HG03521 (cell line): ENCODE measurements around the gene ABI1.

ENCODE experiments used
- ATAC-seq: cut with Tn5 transposase; IDR thresholded peaks from one replicate; pipeline ENCODE4 v1.9.1; 2021; ENCODE audit warnings: mild to moderate bottlenecking, moderate library complexity; ENCODE audit not compliant: unreplicated experiment

Gene ABI1

GRCh38 chr10:26776258-26776657 lies 84.5 kb downstream of the ABI1 start:
- no peak for ATAC-seq

- ATAC-seq: no peak
Observed at GRCh38 chr10:26773633-26774032, 87.1 kb downstream of the ABI1 start.

- ATAC-seq: no peak
Observed at GRCh38 chr10:26770069-26770468, 90.7 kb downstream of the ABI1 start.

- no peak for ATAC-seq
Observed at GRCh38 chr10:26765549-26765948, 95.2 kb downstream of the ABI1 start.

GRCh38 chr10:26759008-26759407 lies 101.8 kb downstream of the ABI1 start:
- no peak for ATAC-seq

DNA sequence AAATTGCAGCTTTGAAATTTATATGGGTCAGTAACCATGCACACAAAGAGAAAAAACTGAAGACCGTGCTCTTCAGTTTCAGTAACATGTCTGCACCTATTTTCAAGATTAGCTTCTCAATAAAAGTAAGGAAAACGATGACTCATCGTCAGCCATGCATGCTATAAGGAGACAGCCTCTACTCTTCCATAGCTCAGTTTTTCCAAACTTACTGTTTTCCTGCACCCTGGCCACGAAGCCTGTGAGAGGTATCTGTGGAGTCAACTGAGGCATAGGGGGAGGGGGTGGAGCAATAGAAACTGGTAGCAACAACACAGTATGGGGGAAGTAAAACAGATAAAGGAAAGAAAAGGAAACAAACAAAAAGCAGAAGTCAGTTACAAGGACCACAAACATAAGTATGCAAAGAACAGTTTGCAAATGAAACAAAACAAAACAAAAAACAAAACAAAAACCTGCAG lies 105.3 kb downstream of the ABI1 start:
- peak; percentile 96 for ATAC-seq

GRCh38 chr10:26746061-26746460 lies 114.7 kb downstream of the ABI1 start:
- no peak for ATAC-seq

- ATAC-seq: no peak
Observed at GRCh38 chr10:26743841-26744240, 116.9 kb downstream of the ABI1 start.

DNA sequence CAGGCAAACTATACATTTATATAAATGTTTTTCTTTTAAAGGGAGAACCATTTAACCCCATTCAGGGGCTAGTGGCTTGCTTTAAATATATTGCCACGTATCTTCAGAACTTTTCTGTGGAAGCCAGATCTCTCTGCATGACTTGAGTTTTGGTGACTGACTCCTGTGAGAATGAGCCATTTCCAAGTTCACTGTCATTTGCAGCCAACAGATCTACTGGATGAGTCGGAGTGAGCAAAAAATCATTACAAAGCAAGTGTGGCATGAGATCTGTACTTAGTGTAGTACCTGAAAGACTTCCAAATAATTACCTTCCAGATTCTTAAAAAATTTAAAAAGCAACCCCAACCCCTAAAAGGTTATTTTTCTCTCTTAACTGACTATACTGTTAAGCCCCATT lies 117.7 kb downstream of the ABI1 start:
- no peak for ATAC-seq

DNA sequence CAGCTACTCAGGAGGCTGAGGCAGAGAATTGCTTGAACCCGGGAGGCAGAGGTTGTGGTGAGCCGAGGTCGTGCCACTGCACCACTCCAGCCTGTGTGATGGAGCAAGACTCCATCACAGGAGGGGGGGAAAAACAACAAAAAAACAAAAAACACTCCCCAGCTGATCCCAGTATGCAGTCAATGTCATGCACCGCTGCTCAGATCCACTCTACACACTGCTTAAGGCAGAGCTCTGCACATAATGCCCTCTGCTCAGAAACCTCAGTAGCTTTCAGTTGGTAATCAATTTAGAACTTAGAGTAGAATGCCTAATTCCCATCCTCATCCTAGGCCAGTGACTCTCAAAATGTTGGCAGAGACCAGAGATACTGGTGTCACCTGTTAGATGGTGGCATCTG lies 119.4 kb downstream of the ABI1 start:
- ATAC-seq: no peak

- no peak for ATAC-seq
Observed at GRCh38 chr10:26739071-26739631, 121.6 kb downstream of the ABI1 start.

- no peak for ATAC-seq
Observed at GRCh38 chr10:26738301-26738911, 122.4 kb downstream of the ABI1 start.

DNA sequence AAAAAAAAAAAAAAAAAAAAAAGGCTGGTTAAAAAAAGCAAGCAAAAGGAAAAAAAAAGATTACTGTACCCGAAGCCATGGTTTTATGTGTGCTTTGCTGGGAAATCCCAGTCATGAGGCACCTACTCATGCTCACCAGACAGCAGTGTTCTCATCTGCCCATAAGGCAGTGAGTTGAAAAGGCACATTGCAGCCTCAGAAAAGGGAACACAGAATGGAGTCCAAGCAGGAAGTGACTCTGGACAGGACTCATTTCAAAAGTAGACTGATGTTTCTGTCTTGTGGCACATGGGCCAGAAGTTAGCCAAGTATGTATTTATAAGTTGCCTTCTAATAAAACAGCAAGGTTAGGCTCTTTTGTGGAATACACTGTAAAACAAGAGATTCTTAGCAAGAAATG lies 123.0 kb downstream of the ABI1 start:
- ATAC-seq: peak; percentile 74

DNA sequence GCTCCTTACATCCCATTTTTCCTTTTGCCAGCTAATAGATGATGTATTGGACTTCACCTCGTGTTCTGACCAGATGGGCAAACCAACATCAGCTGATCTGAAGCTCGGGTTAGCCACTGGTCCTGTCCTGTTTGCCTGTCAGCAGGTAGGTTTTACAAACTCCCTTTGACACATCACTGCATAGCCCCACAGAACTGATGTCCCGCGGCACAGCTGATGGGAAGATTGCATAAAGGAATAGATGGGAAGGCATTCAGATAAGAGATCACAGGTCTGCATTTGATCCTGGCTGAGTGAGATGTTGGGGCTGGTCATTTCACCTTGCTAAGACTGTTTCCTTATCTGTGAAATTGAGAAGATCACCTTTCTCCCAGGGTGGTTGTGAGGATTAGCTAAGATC lies 125.3 kb downstream of the ABI1 start:
- ATAC-seq: no peak

GRCh38 chr10:26733750-26734568 lies 126.8 kb downstream of the ABI1 start:
- ATAC-seq: no peak

- ATAC-seq: no peak
Observed at GRCh38 chr10:26730552-26730951, 130.2 kb downstream of the ABI1 start.

DNA sequence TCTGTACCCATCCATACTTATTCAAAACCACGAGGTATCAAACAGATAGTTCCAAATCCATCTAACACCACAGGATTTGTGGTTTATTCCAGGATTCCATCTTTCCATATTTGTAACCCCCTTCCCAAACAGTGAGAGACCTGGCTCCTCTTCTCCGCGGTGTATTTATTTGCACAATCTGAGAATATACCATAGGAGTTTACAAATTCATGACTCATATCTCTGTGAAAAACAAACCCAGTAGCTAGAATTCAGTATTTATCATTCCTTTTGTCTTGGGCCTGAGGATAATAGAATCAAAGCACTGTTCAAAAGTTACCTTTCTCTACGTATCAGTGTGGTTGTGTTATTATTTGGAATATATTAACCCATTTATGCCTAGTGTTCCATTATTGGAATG lies 131.4 kb downstream of the ABI1 start:
- no peak for ATAC-seq

DNA sequence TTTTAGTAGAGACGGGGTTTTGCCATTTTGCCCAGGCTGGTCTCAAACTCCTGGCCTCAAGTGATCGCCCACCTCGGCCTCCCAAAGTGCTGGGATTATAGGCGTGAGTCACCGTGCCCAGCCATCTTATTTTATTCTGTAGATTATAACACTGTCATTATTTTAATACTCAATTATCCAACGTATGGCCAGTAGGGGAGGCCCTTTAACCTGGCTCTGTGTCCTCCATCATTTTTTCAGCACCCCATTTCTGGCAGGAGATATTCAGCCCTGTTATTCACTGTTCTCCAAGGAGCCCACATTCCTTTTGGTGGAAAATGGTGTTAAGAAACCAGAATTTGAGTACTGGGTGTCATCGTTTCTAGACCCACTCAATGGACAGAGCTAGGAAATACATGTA lies 131.8 kb downstream of the ABI1 start:
- ATAC-seq: no peak

DNA sequence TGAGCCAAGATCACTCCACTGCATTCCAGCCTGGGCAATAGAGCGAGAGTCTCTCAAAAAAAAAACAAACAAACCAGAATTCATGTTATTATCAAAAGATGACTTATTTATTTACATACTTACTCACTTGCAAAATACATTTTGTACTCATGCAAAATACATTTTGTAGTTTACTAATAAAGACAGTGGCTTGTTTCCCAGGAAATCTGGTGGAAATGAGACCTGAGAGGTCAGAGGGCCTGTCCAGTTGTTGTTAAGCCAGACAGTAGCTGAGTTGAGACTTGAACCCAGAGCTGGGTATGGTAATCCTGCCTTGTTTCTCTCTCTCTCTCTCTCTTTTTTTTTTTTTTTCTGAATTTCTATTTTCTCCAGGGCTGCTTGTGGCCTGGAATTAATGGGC lies 133.8 kb downstream of the ABI1 start:
- ATAC-seq: no peak

DNA sequence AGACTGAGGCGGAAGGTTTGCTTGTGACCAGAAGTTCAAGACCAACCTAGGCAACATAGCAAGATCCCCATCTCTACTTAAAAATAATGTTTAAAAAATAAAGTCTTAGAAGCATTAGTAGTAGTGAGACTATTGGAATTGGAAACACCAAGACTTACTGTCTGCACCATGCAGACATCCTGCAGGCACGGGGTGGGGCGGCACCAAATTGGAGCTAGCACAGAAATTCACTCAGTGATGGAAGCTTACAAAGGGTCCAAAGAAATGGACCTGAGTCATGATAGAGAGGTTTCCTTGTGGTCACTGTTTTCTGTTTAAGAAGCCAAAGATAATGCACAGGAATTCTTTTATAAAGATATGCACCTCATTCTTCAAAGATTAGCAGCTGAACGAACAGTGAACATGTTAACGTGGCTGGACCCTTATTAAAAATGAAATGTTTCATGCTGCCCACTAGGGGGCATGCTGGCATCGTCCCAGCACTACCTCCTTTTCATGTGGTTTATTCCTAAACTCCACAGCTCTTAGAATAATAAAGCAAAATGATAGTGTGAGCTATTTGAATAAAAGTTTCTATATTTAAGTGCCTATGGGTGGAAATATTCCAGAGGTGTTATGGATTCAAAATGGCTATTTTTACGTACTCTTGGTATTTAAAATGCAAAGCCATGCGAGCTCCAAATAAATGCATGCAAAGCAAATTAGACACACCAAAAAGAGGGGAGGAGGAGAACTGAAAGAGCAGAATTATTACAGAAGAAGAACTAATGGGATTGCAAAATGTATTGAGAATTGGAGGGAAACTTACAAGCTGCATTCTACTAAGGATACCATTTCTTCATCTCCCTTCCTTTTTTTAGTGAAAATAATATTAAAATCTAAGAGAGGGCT lies 134.7 kb downstream of the ABI1 start:
- no peak for ATAC-seq

GRCh38 chr10:26723016-26723415 lies 137.7 kb downstream of the ABI1 start:
- no peak for ATAC-seq
